ENCODE measurements around the gene MANSC4.

GRCh38 chr12:27807063-27807703 lies 27.1 kb upstream of the MANSC4 start:
- TF ChIP-seq, protein P1, sequence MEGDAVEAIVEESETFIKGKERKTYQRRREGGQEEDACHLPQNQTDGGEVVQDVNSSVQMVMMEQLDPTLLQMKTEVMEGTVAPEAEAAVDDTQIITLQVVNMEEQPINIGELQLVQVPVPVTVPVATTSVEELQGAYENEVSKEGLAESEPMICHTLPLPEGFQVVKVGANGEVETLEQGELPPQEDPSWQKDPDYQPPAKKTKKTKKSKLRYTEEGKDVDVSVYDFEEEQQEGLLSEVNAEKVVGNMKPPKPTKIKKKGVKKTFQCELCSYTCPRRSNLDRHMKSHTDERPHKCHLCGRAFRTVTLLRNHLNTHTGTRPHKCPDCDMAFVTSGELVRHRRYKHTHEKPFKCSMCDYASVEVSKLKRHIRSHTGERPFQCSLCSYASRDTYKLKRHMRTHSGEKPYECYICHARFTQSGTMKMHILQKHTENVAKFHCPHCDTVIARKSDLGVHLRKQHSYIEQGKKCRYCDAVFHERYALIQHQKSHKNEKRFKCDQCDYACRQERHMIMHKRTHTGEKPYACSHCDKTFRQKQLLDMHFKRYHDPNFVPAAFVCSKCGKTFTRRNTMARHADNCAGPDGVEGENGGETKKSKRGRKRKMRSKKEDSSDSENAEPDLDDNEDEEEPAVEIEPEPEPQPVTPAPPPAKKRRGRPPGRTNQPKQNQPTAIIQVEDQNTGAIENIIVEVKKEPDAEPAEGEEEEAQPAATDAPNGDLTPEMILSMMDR (IDR thresholded peaks at IDR 0.05) = no peak
- TF ChIP-seq POLR2A (IDR thresholded peaks at IDR 0.05) = no peak
